Parietal lobe (tissue), 2 donors: Measurements from ENCODE around the gene CYP4F3. TPM values are rescaled to one million over a fixed set of nuclear protein-coding genes. Genes with fewer than 3 reads are reported as not detected.

ENCODE experiments used
- small RNA-seq: library from RNA; depleted of rRNA; stranded (forward); fragments of <200 nt; gene quantifications from one replicate; pipeline ENCODE3, GENCODE V24; 2014; ENCODE audit warnings: low replicate concordance
- total RNA-seq: library from RNA; depleted of rRNA; stranded (reverse); fragments of >200 nt; gene quantifications from one replicate; pipeline ENCODE4 v1.2.3, GENCODE V29; 2014

Gene CYP4F3
- total RNA-seq = under 0.01 TPM

GRCh38 chr19:15640294-15640903 is at the start of gene CYP4F3:
Gene CYP4F3 (plus strand): TSS chr19:15640897. CDS start chr19:15641416, 519 bp downstream.

GRCh38 chr19:15614507-15615379 is 26.0 kb upstream of the CYP4F3 start, which contains the start of gene CYP4F8:
Gene CYP4F8 (plus strand): TSS chr19:15615218. CDS start chr19:15615617, 399 bp downstream.

GRCh38 chr19:15672580-15673175 is 32.0 kb downstream of the CYP4F3 start, which contains the start of gene CYP4F12:
Gene CYP4F12 (plus strand): TSS chr19:15673087. CDS start chr19:15673530, 443 bp downstream.

Small RNA genes within 50 kb of the gene (small RNA-seq; reads per million reads assigned to genes)
- not detected for gene AD000091.1

Other genes with a start within 250 kb of the CYP4F3 start
- gene AKAP8L, start 221.9 kb upstream of the CYP4F3 start, total RNA-seq = 163 TPM
- 24.7 TPM for gene WIZ, start 190.9 kb upstream of the CYP4F3 start, total RNA-seq
- gene RASAL3, start 176.4 kb upstream of the CYP4F3 start, total RNA-seq = 0.31 TPM
- not detected for gene PGLYRP2, start 161.4 kb upstream of the CYP4F3 start, total RNA-seq
- not detected for gene CYP4F22, start 132.4 kb upstream of the CYP4F3 start, total RNA-seq
- gene CYP4F8, start 25.7 kb upstream of the CYP4F3 start, total RNA-seq = not detected
- not detected for gene CYP4F12, start 32.2 kb downstream of the CYP4F3 start, total RNA-seq
- not detected for gene OR10H2, start 87.1 kb downstream of the CYP4F3 start, total RNA-seq
- not detected for gene OR10H3, start 97.1 kb downstream of the CYP4F3 start, total RNA-seq
- gene OR10H5, start 146.8 kb downstream of the CYP4F3 start, total RNA-seq = not detected
- gene OR10H1, start 174.8 kb downstream of the CYP4F3 start, total RNA-seq = not detected